Amygdala (tissue), 56 donors: ENCODE measurements around the gene FNDC11.
A peak's percentile ranks its signal among the peaks of the same experiment; 100 is the strongest.
"Not testable (repeated sequence)": the region's sequence is repeated elsewhere in the genome, so short reads cannot be mapped to it uniquely, and the experiment has no call there.

Experiments
- DNase-seq, 56 donors: peaks; one replicate each; lab custom pipeline; 2025; lab: John Stamatoyannopoulos, UW

FNDC11 gene

DNA sequence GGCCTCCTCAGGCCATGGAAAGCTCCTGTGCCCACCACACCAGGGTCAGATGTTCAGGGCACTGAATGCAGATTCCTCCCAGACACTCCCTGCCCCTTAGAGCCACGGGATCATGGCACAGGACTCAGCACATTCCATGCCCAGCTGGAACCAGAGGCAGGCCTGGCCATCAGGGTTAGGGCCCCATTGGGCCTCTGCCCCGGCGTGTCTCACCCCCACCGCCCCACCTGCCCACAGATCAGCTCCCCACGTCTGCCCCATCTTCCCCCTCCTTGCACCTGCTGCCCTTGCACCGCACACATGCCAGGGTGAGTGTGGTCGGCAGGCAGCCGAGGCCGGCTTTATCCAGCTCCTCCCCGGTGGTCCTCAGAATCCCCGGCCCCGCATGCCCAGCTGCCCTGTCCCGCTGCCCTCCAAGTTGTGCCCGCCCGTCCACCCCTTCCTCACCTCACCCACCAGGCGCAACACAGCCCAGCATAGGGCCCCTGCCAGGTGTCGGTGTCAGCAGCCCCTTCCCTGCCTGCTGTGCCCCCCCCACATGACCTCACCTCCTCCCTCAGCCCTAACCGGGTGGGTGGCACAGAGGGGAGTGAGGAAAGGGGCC is 4.2 kb upstream of the FNDC11 start:
- DNase-seq = no peak

- no peak for DNase-seq
Measured at GRCh38 chr20:63551068-63551467, 2.9 kb upstream of the FNDC11 start.

DNA sequence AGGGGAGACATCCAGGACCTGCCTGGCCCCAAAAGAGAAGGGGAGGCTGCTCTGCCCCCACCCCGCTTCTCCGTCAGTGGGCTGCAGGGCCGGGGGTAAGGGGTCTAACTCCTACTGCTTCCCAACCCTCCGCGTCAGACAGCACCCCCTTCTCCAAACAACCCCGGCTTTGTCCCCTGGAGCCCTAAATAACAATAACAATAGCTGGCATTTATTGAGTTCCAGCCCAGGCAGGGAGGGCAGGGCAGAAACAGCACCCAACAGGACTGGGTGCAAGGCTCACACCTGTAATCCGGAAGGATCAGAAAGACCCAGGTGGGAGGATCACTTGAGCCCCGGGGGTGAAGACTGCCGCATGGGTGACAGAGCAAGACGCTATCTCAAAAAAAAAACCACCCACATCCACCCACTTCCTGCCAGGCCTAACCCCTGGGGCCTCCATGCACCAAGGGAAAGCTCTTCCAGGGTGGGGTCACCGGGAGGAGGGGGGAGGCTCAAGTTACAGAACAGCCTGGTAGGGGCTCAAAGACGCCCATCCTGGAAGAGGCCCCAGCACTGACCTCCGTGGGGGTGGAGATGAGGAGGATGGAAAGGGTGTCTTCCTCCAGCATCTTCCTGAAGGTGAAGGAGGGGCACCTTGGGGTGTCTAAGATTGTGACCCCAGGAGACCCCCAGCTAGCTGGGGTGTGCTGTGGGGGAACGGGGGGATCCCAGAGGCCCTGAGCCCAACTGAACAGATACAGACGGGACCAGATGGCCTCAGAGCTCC is 1.3 kb upstream of the FNDC11 start:
- no peak for DNase-seq

GRCh38 chr20:63553251-63553932 is 567 bp upstream of the FNDC11 start:
- DNase-seq = peak in 16 of 56 donors; percentile 7 to 90 (median 15)

DNA sequence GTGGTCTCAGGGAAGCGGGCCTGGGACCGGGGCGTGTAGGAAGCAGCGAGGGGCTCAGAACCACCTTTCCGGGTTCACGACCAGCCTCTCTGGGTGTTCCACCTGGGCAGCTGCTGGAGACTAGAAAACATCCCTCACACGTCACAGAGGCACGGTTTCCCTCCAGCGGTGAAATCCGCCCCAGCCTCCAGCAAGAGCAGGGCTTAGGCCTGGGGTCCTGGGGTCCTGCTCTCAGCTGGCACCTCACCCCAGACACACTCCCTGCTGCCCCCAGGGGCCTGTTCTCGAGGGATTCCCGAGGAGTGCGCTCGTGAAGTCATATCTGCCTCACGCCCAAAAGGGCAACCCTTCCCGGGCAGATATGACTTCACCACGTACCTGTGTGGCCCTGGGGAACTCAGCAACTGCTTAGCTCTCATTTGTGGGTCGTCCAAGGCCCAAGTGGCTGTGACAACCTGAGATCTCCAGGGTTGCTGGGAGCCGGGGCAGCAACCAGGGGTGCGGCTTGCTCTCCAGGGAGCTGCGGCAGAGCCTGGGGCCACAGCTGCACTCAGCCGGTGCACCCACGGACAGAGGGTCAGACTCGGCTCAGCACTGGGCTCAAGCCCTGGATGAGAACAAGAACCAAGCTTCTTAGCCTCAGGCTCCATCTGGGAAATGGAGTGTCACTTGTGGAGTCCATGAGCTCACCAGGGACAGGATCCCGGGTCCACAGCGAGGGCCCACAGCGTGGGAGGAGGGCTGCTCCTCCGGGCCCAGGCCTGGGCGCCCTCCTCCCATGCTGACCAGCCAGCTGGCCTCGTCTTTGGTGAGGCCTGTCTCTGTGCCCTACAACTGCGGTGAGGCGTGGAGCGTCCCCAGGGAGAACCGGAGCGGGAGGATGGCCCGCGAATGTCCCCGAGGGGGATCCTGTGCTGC is 661 bp downstream of the FNDC11 start:
- DNase-seq = no peak

DNA sequence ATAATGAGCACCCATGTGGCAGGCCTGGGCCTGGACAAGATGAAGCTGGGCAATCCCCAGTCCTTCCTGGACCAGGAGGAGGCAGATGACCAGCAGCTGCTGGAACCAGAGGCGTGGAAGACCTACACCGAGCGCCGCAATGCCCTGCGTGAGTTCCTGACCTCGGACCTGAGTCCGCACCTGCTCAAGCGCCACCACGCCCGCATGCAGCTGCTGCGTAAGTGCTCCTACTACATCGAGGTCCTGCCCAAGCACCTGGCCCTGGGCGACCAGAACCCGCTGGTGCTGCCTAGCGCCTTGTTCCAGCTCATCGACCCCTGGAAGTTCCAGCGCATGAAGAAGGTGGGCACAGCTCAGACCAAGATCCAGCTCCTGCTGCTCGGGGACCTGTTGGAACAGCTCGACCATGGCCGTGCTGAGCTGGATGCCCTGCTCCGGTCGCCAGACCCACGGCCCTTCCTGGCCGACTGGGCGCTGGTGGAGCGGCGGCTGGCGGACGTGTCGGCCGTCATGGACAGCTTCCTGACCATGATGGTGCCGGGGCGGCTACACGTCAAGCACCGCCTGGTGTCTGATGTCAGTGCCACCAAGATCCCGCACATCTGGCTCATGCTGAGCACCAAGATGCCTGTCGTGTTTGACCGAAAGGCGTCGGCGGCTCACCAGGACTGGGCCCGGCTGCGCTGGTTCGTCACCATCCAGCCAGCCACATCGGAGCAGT is 1.9 kb downstream of the FNDC11 start:
- DNase-seq = no peak

DNA sequence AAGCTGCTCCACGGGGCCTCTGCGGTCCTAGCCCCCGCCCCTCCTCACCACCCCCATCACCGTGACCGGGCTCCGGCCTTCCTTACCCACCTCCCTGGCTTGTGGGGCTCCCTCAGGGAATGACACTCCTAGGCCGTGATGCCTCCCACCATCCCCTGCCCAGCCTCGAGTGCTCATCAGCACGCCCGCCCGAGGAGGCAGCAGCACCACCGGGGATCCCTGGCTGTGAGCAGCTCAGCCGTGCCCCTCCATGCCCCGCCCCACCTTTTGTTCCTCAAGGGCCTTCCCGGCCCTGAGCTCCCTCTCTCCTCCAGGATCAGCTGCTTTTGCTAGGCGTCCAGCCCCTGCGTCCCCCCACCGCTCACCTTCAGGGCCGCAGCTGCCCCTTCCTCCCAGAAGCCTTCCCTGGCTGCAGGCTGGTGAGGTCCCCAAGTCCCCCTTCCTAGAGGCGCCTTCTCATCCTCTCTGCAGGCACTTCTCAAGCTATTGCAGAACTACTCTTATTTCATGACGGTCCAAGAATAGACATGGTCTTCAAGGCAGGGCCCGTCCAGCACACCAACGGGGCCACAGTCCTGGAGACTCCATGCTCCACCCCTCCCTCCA is 3.0 kb downstream of the FNDC11 start:
- no peak for DNase-seq

DNA sequence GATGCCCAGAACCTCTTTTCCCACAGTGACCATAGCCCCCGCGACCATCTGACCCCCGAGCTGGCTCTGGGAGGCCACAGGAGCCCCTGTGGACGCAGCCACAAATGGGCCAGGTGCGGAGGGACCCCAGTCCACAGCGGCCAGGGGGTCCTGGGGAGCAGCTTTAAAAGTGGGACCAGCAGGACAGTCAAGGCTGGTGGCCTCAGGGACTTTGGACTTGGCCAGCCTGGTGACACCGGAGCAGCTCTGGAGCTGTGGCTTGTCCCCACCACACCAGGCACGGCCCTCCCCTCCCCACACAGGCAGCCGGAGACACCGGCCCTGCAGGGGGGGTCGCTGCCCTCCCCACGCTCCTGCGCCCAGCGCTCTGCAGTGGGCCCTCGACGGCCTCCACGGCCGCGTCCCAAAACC is 3.5 kb downstream of the FNDC11 start:
- no peak for DNase-seq

GRCh38 chr20:63558804-63559484 is 5.0 kb downstream of the FNDC11 start:
- DNase-seq = no peak

DNA sequence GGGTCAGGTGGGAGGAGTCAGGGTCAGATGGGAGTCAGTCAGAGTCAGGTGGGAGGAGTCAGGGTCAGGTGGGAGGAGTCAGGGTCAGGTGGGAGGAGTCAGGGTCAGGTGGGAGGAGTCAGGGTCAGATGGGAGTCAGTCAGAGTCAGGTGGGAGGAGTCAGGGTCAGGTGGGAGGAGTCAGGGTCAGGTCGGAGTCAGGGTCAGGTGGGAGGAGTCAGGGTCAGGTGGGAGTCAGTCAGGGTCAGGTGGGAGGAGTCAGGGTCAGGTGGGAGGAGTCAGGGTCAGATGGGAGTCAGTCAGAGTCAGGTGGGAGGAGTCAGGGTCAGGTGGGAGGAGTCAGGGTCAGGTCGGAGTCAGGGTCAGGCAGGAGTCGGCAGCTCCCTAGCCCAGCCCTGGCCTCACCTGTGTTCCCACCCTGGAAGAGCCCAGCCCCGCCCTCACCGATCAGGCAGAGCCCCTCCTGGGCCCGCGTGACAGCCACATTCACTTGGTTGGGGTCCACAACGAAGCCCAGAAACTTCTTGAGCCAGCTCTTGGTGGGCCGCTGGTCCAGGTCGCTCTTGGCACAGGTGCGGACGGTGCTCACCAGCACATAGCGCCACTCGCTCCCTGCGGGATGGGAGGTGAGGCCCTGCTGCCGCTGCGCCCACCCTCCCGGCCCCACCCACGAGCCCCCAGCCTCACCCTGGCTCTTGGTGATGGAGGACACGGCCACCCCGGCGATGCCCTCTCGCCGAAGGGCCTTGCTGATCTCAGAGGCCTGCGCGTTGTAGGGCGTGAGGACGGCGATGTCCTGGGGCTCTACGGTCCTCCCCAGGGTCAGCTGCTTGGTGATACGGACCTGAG is 5.8 kb downstream of the FNDC11 start:
- DNase-seq = not testable (repeated sequence)

GRCh38 chr20:63560333-63560805 is 6.4 kb downstream of the FNDC11 start:
- DNase-seq = no peak

GRCh38 chr20:63560856-63561609 is 7.1 kb downstream of the FNDC11 start:
- no peak for DNase-seq

- DNase-seq = no peak
Measured at GRCh38 chr20:63561624-63562396, 7.9 kb downstream of the FNDC11 start.

DNA sequence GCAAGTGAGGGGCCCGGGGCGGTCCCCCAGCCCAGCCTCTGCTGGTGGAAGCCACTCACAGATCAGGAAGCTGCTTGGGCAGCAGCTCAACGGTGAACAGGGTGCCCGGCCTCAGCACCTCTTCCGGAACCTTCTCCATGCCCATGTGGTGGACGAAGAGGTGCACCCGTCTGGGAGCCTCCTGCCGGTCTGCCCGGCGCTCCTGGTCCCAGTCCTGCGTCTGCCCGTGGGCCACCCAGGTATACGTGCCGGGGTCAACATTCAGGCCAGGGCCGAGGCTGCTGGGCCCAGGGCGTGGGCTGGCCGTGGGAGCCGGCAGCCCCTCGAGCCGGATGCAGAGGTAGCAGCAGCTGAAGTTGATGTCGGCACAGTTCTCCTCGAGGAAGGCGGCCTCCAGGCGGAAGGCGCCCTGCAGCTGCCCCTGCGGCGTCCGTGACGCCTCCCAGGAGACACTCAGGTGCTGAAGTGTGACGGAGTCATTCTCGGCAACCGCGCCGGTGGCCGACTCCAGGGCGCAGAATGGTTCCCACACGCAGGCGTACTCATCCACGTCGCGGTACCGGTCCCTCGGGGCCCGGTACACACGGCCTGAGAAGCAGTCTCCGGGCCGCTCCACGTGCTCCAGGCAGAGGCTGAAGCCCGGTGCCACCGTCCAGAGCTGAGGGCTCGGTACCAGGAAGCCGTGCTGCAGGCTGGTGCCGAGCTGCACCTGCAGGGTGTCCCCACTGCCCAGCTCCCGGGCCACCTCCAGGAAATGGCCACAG is 8.7 kb downstream of the FNDC11 start:
- no peak for DNase-seq

DNA sequence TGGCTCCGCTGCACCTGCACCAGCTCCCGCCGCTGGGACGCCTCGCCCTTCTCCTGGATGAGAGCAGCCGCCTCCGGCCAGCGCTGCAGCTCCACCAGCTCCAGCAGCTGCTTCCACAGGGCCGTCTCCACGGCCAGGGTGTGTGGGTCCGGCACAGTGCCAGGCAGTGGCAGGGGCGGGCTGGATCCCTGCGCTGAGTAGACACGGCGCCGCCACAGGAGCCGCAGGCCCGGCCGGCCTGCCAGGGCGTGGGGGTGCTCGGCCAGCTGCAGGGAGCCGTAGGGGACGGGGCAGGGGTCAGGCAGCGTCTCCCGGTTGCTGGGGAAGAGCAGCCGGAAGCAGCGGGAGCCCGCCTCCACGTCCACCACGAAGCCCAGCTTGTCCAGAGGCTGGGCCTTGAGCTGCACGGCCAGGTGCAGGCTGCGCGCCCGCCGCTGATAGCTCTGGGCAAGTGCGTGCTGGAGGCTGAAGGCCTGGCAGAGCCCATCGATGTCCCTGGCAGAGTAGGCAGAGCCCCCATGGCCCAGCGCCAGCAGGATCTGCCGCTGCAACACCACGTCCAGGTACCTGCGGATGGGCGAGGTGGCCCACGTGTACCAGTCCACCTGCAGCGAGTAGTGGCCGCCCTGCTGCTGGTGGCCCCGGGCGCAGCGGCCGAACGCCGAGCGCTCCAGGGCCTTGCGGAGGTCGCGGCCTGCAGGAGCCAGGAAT is 9.4 kb downstream of the FNDC11 start:
- no peak for DNase-seq
